Dermis microvascular lymphatic vessel endothelial cell (primary cell): ENCODE data around the gene ARNT2. TPM values are rescaled to one million over a fixed set of nuclear protein-coding genes. Genes with fewer than 3 reads are reported as not detected.

ENCODE experiments used
- DNase-seq, 2 donors: peaks; one replicate each; pipeline versions ENCODE4 v3.0.0 to v3.0.0-alpha.2; 2010; ENCODE audit warnings: low read depth in 2 of 2
- total RNA-seq: library from RNA; depleted of rRNA; stranded (reverse); fragments of >200 nt; gene quantifications from 2 replicates; pipeline ENCODE4 v1.2.1, GENCODE V29; 2014

ARNT2 gene
- total RNA-seq, 1 donor from 2014 or later: under 0.01 TPM

- DNase-seq: no peak
These were observed 37.5 kb downstream of the ARNT2 start for GRCh38 chr15:80441714-80442113.

- DNase-seq: no peak
These were observed 38.7 kb downstream of the ARNT2 start for GRCh38 chr15:80442728-80443403.

DNA sequence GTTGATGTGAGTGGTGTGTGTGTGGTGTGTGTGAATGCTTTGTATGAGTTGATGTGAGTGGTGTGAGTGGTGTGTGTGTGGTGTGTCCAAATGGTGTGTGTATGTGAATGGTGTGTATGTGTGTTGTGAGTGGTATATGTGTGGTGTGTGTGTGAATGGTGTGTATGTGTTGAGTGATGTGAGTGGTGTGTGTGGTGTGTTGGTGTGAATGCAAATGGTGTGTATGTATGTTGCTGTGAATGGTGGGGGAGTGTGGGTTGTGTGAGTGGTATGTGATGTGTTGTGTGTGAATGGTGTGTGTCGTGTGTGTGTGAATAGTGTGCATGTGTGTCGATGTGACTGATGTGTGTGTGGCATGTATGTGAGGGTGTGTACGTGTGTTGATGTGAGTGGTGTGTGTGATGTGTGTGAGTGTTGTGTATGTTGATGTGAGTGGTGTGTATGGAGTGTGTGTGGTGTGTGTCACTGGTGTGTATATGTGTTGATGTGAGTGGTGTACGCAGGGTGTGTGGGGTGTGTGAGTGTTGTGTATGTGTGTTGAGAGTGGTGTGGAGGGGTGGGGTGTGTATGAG is 40.6 kb downstream of the ARNT2 start:
- DNase-seq: no peak

- DNase-seq: no peak
These were observed 41.3 kb downstream of the ARNT2 start for GRCh38 chr15:80445300-80446041.

DNA sequence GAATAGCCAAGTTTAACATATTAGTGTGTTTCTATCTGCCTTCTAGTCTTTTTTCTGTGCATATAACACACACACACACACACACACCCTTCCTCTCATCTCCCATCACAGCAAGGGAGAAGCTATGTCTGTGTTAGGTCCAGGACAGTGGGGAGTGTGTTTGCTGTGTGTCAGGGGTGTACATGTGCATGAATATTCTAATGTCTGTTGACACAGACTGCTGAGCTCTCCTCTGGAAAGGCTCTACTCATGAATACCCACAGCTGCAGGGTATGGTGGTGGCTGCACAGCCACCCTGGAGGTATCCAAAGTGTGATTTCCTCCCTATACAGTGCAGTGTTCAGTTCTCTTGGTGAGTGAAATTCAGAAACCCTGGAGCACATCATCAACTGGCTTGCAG is 42.9 kb downstream of the ARNT2 start:
- DNase-seq: no peak

- DNase-seq: no peak
These were observed 45.6 kb downstream of the ARNT2 start for GRCh38 chr15:80449825-80450224.

DNA sequence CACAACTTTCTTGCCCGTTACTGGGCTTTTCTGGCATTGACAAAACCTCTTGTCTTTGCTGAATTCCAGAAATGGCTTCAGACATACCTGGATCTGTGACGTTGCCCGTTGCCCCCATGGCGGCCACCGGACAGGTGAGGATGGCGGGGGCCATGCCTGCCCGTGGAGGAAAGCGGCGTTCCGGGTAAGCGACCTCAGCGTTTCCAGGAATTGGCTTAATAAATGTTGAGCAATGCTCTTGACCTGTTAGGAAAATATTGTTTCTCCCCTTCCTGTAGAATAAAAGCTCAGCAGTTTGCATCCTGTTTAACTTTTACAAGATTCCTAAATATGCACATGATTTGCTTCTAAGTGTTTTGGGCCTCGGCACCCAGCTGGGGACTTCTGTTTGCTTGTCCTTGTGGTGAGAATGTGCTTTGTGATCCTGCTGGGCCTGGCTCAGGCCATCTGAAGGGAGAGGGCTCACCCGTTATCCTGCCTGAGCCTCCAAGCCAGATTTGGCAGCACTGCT is 46.7 kb downstream of the ARNT2 start:
- no peak for DNase-seq

DNA sequence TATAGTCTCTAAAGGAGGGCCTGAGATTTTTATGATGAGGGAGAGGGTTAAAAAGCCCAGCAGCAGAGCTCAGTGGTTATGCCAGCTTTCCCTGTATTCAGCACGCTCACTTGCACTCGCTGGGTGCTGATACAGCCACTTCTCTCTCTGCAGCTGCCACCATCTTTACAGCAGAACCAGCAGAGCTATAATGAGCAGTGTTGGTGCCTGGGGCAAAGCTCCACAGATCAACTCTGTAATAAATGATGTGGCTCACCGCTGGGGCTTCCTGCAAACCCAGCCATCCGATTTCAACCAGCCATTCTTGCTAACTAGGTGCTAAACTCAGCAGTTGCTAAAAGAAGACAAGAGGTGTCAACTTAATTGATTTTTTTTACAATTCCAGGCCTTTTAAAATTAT is 48.0 kb downstream of the ARNT2 start:
- DNase-seq: no peak

- DNase-seq: no peak
These were observed 51.0 kb downstream of the ARNT2 start for GRCh38 chr15:80455051-80455648.

DNA sequence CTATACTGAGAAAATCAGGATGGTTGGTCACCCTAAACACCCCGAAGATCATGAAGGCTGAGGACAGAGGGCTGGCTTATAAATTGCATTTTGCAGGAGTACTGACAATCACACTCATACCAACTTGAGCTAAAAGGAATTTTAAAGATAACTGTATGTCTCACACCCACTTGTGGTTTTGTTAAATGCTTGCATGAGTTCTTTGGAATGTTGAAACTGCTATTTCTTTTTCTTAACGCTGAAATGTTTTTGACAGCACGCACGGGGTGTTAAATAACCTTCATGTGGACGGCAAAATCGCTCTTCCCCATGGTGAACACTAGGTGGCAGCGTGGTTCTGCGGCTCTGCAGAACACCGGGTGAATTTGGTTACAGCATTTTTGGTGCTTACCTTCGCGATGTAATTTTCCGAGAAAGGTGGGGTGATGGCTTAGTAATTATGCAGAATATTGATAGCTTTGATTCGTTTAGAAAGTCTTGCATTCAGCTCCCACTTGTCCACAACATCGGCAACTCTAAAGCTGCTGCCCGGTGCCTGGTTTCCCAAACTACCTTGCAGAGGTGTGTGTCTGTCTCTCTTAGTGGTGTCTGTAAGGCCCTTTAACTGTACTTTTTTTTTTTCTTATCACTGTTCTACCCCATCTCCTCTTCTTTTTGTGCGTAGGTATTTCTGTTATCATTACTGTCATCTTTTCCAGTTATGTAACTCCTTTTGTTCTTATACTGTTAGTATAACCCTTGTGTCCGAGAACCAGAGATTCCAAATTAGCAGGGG is 51.7 kb downstream of the ARNT2 start:
- DNase-seq: peak; percentile 58 to 73

DNA sequence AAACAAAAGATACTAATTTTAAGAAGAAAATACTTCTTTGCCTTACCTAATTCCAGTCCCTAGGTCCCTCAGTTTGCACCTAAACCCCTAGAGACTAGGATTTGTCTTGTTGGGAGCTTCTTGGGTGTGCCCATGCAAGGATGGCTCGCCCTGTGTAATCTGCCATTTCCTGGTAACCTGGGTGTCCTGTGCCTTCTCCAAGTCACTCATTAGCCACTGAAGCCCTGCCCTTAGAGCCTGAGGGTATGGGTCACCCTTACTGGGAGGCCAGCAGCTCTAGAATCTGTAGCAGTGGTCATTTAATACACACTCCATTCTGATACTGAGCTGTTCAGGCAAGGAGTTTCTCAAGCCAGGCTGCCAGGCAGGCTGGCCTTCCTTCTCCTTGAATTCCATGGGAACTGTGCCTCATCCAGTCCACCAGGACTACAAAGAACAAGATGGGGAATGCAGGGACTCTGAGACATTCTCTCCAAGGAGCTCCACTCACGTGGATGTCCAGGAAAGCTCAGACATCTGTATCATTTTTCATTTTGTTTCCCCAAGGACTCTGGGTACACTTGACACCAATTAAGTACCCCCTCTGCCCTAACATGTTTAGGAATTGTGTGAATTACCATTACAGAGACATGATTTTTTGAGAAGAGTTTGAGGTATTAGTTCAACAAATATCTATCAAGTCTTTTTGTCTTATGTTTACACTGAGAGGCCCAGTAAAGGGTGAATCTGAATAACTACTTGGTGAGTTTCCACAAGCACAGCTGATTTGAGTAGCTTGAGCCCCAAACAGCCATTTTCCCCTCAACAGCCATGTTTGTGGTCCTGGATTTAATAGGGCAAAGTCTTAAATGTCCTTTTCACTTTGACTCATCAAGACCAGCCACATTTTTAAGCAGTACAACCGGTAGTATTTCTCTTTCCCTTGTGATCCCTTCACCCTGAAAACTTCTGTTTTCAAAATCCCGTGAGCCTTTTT is 52.6 kb downstream of the ARNT2 start:
- no peak for DNase-seq

- DNase-seq: no peak
These were observed 53.7 kb downstream of the ARNT2 start for GRCh38 chr15:80457896-80458295.

DNA sequence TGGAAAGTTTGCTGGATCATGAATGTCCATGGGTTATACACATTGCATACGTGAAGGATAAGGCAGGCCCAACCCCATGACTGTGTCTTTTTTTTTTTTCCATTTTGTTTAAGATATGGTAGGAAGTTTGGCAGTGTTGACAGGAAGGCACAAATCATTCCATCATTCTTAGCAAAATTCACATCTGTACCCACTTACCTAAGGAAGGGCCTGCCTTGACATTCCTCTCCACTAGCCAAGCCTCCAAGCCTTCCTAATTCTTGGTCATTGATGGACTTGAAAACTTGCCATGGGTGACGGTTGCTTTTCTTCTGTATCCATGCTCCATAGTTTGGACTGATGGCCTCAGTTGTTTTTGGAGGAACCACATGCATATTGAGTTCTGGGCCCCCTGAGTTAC is 54.4 kb downstream of the ARNT2 start:
- no peak for DNase-seq

DNA sequence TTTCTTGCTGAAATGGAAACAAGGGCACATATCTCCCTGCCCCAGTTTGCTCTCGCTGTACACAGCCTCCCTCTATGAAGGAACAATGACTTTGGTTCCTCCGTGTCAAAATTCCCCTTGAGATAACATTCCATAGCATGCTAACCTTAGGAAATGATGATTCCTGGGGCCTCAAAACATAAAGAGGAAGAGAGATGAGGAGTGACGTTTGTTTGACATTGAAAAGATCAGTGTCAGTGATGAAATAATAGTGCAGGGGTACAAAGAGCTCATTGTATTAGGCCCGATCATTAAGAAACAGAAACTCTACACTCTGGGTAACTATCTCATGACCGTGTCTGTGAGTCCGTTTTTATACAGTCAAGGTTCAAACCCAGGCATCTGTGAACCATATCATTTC is 55.2 kb downstream of the ARNT2 start:
- DNase-seq: no peak

- DNase-seq: no peak
These were observed 55.6 kb downstream of the ARNT2 start for GRCh38 chr15:80459818-80460217.

DNA sequence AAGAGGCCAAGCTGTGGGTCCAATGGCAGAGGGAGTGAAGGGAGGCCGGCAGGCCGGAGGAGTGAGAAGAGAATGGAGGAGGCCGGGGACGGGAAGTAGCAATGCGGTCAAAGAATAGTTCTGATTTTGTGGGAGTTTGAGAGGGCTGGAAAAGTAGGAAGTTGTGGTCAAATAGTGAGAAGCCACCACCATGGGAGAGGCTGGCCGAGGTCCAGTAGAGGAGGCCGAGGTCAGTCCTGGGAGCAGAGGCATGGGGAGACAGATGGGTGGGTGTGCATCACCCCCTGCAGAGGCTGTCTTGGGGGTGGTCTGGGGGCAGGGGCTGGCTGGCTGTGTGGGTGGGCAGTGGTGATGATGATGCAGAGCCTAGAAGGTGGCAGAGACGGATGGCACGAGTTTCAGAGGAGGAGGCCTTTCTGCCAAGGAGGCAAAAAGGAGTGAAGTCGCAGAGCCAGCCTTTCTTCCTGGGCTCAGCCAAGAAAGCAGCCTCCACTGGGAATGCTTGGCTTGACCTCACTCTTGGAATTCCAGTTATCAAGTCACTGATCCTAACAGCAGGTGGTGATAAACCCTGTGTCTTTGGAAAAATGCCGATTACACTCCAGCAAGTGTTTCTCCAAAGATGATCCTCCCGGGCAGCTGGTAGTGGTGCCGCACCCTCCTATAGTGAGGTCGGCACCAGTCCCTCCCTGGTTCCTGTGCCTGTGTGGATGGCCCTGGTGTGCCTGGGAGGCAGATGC is 57.3 kb downstream of the ARNT2 start:
- DNase-seq: no peak

DNA sequence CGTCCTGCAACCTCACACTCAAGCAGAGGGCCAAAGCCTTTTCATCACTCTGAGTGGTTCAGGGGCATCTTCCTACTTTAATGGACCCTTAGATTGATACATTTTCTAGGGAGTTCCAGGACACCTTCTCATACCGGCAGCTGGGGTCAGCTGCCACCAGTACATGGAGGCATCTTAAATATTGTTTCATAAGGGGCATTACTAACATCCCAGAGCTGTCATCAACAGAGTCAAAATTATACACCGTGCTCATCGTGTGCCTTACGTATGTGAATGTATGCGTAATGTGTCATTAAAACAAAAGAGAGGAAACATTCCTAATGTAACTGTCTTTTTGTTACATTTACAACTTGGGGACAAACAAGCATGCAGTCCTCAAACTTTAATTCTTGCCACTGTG is 57.9 kb downstream of the ARNT2 start:
- DNase-seq: no peak

DNA sequence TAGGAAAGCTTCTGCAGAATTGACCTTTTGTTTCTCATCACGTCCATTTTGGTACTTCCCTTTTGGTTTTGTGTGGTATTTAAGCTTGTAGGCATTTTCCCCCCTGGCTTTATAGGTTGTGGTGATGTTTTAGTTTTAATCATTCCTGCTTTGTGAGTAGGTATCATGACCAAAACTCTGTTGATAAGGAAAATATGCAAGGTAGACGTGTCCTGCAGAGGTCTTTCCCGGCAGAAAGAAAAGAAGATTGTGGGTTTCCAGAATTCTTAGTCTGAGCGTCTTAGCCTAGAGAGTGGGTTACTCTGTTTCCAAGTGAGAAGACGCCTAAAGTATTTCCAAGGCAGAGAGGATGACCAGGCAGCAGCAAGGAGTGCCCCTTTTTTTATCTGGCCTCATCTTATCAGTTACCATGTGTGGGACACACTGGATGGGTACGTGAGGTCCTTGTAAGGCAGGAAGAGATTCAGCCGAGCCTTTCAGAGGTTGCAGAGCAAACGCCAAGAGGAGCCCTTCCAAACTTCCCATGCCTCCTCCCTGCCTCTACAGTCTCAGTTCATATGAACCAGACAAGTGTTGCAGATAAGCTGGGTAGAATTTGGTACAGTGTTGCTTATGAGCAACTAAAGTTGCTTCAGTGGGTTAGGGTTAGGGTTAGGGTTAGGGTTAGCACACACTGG is 58.8 kb downstream of the ARNT2 start:
- no peak for DNase-seq
